Lower leg skin (tissue), 4 donors: ENCODE measurements around the gene KCNJ4. TPM values are rescaled to one million over a fixed set of nuclear protein-coding genes. Genes with fewer than 3 reads are reported as not detected.
"Not testable (repeated sequence)": the region's sequence is repeated elsewhere in the genome, so short reads cannot be mapped to it uniquely, and the experiment has no call there.

Experiments
- DNase-seq, 2 donors: peaks; one replicate each; pipeline ENCODE4 v3.0.0-alpha.2; 2019; ENCODE audit warnings: low spot score in 2 of 2
- H3K4me3 ChIP-seq: fragments of 200-600 bp; sonication (generic); 2 replicates; pipeline ENCODE4 v1.5.1; 2017; ENCODE audit warnings: mild to moderate bottlenecking, low read depth; ENCODE audit not compliant: poor library complexity, severe bottlenecking
- POLR2A ChIP-seq, 2 donors: fragments of 450-650 bp; IDR thresholded peaks; one replicate each; pipeline ENCODE4 v1.6.1; 2016 to 2017; ENCODE audit warnings: antibody characterized with exemption in 2 of 2, mild to moderate bottlenecking in 1 of 2, moderate library complexity in 1 of 2
- WGBS, 2 donors: methylation state at CpG; one replicate each; pipeline ENCODE4 v1.1.5; 2018; 5-methylcytosine and 5-hydroxymethylcytosine counted together
- intact Hi-C: fragments of 100-400 bp; cut with DNase I; formaldehyde crosslinking; loops from one replicate; pipeline ENCODE4 v1.15.0; 2023; ENCODE audit warnings: low total_unique reads
- total RNA-seq, 4 donors: library from RNA; depleted of rRNA; stranded (reverse); fragments of >200 nt; gene quantifications; one replicate each; pipeline ENCODE4 v1.1.0, GENCODE V29; 2016
- TF ChIP-seq, protein P1 (sequence below), 3 donors: fragments of 450-650 bp; IDR thresholded peaks; one replicate each; pipeline ENCODE4 v1.5.1; 2016; ENCODE audit warnings: antibody characterized with exemption in 3 of 3, mild to moderate bottlenecking in 3 of 3, moderate library complexity in 2 of 3

Gene KCNJ4
- total RNA-seq, 4 donors from 2014 or later = 0.29 to 1.4 (median 0.46) TPM; not detected in 1

DNA sequence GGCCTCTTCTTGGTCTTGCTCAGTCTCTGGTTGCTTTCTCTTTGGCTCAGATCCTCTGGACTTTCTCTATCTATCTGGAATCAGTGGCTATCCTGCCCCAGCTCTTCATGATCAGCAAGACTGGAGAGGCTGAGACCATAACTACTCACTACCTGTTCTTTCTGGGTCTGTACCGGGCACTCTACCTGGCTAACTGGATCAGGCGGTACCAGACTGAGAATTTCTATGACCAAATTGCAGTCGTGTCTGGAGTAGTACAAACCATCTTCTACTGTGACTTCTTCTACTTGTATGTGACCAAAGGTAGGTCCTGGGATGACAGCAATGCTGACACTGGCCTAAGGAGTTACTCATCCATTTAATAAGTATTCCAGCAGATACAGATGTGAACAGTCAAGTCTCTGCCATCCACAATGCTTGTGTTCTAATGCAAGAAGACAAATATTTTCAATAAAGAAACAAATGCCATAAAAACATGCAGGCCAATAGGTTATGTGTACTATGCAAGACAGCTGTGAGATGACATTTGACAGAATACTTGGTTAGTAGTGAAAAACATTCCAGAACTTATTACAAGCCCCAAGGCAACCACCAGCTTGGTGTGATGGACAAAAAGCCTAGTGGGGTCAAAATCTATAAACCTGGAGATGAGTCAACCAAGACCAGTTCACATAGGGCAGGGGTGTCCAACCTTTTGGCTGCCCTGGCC is 26.3 kb upstream of the KCNJ4 start:
- WGBS, 2 donors = 93% methylated on average over 3 of the region's 3 CpGs
- intact Hi-C loops = no loop called here
- DNase-seq = no peak
- no peak overlapping the region for H3K4me3 ChIP-seq
- no peak for TF ChIP-seq POLR2A (IDR thresholded peaks at IDR 0.05)
- TF ChIP-seq, protein P1, sequence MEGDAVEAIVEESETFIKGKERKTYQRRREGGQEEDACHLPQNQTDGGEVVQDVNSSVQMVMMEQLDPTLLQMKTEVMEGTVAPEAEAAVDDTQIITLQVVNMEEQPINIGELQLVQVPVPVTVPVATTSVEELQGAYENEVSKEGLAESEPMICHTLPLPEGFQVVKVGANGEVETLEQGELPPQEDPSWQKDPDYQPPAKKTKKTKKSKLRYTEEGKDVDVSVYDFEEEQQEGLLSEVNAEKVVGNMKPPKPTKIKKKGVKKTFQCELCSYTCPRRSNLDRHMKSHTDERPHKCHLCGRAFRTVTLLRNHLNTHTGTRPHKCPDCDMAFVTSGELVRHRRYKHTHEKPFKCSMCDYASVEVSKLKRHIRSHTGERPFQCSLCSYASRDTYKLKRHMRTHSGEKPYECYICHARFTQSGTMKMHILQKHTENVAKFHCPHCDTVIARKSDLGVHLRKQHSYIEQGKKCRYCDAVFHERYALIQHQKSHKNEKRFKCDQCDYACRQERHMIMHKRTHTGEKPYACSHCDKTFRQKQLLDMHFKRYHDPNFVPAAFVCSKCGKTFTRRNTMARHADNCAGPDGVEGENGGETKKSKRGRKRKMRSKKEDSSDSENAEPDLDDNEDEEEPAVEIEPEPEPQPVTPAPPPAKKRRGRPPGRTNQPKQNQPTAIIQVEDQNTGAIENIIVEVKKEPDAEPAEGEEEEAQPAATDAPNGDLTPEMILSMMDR (IDR thresholded peaks at IDR 0.05) = no peak

DNA sequence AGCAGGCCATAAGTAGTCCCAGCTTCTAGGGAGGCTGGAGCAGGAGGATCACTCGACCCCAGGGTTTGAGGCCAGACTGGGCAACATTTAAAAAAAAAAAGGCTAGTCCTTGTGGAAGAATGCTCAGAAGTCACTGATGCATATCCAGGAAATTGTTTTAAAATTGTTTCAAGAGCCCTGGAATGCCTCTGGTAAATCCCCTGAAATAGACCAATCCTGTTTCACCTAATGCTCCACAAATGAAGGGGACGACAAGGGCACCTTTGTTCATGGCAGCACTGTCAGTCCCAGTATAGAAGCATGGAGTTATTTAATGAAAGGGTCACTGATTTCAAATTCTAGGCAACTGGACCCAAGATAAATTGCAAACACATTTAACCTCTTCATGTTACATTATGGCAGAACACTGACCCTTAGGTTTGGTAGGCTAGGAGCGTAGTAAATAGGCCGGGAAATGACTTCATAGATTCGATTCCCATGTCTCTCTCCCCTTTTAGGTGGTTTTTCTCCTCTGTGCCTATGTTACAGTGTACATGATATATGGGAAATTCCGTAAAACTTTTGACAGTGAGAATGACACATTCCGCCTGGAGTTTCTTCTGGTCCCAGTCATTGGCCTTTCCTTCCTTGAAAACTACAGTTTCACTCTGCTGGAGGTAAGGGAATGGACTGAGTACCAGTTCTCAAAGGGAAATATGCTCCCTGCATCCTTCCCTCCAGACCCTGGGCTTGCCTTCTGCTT is 24.3 kb upstream of the KCNJ4 start:
- WGBS, 2 donors = 75 to 78% methylated on average over 7 of the region's 7 CpGs
- DNase-seq = no peak
- intact Hi-C loops = no loop called here
- TF ChIP-seq, protein P1 (IDR thresholded peaks at IDR 0.05) = no peak
- no peak for TF ChIP-seq POLR2A (IDR thresholded peaks at IDR 0.05)
- H3K4me3 ChIP-seq = no peak overlapping the region

DNA sequence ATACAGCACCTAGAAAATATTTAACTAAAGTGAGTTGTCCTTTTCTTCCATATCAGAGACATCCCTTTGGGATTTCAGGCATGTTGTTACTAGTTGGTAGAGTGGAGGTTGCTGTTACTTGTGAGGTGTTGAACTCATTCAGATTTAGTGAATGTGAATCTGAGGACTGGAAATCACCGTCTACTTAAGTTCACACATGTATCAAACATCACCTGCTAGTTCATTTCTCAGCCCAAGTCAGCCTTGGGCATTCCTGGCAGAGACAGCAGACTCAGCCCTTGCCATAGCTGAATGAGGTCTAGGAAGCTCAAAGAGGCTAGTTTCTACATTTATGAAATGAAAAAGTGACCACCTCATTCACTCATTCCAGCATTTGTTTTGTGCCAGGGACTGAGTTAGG is 22.6 kb upstream of the KCNJ4 start:
- intact Hi-C loops = no loop called here
- 52 to 71% methylated on average over 1 of the region's 1 CpG for WGBS, 2 donors
- TF ChIP-seq POLR2A (IDR thresholded peaks at IDR 0.05) = no peak
- TF ChIP-seq, protein P1 (IDR thresholded peaks at IDR 0.05) = no peak
- H3K4me3 ChIP-seq = no peak overlapping the region
- no peak for DNase-seq

DNA sequence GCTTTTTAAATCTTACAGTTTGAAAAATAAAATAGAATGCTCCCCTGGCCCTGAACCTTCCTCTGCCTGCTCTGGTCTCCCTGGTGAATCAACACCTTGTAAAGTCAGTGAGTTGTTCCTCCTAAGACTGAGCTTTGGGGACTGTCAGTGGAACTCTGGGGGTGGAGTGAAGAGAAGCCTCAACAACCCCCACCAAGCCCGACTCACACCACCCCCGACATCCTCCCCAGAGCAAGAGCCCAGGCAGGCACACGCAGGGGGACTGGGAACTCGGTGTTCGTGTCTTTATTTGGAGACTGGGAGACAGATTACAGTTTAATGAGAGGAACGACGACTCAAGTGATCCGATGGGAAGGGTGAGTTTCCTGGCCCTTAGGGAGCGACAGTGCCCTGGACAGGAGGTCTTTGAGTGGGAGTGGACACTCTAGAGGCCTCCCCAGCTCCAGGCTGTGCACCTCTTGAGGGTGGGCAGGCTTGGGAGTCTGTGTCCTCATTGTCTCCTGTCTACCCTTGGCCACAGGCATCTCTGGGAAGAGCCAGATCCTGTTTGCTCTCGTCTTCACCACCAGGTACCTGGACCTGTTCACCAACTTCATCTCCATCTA is 19.1 kb upstream of the KCNJ4 start:
- 62 to 81% methylated on average over 10 of the region's 10 CpGs for WGBS, 2 donors
- TF ChIP-seq, protein P1 (IDR thresholded peaks at IDR 0.05) = no peak
- TF ChIP-seq POLR2A (IDR thresholded peaks at IDR 0.05) = no peak
- intact Hi-C loops = no loop called here
- DNase-seq = no peak
- no peak overlapping the region for H3K4me3 ChIP-seq

DNA sequence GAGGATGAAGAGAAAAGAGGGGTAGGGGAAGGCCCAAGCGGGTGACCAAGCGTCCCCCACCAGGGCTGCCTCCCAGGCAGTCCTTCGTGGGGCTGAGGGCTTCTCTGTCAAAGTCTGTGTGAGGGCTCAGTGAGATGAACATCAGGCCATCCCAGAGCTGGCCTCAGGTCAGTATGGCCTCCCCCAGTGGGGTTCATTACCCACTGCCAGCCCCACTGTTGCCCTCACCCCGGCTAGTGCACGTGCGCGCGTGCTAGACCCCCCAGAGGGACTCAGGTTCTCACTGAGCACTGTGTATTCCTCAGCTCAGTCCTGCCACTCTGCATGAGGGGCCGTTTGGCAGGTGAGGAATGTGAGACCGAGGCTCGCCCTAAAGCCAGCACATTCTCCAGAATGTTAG is 16.2 kb upstream of the KCNJ4 start:
- H3K4me3 ChIP-seq = no peak overlapping the region
- no peak for TF ChIP-seq POLR2A (IDR thresholded peaks at IDR 0.05)
- TF ChIP-seq, protein P1 (IDR thresholded peaks at IDR 0.05) = no peak
- DNase-seq = peak in 1 of 2 donors; percentile 81
- intact Hi-C loops = no loop called here
- WGBS, 2 donors = 87% methylated on average over 11 of the region's 11 CpGs

DNA sequence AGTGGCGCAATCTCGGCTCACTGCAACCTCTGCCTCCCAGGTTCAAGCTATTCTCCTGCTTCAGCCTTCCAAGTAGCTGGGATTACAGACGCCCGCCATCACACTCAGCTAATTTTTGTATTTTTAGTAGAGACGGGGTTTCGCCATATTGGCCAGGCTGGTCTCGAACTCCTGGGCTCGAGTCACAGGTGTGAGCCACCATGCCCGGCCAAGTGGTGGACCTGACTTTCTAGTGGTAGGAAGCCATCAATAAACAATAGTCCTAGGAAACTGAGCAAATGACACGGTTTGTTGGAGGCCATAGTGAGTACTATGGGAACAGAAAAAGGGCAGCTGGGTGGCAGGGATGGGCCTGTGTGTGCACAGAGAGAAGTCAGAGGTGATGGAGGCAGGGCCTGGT is 15.2 kb upstream of the KCNJ4 start:
- intact Hi-C loops, H3K4me3 ChIP-seq: not testable (repeated sequence)
- peak in 1 of 2 donors; percentile 79 for DNase-seq
- 92 to 95% methylated on average over 10 of the region's 10 CpGs for WGBS, 2 donors
